ENCODE data around the gene REM2.

Gene REM2

DNA sequence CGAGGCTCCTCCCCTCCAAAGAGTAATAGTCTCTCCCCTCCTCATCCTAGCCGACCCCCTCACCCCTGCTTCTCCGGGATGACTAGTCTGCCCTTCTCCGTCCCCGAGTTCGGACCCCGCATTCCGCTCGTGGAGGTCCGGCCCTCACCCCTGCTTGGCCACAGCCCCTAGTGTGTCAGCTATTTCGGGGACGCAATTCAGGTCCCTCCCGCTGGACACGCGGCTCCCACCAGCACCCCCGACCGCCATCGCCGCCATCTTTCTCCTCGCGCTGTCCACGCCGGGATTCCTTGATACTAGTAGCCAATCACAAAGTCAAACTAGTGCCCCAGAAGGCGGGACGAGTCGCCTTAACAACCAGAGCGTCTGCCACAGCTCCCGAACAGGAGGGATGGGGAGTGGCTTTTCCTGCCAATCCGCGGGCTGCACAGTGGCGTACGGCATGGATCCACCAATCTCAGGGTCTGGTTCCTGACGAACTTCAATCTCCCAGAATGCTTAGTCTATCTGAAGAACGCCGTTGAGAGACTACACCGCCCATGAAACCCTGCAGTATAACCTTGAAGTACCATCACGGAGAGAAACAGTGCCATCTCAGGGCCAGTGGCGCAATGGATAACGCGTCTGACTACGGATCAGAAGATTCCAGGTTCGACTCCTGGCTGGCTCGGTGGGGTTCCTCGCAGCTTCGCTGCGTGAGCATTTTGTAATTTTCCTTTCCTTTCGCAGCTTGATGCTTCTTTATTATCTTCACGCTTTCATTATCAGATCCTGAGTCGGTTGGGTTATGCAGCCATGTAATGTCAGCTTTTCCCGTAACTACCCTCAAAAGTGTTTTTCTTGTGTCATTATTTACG is 46.3 kb downstream of the REM2 start, which contains the start of gene PRMT5:
TSS of gene PRMT5 (minus strand) at position 273 of the 857 bp plus-strand sequence. CDS start at position 258, 15 bp downstream.
- peak; percentile 96 for DNase-seq (ENCODE audit: low read depth)

- no peak for DNase-seq (ENCODE audit: low read depth)
Measured at GRCh38 chr14:22929961-22930364, 46.9 kb downstream of the REM2 start.

GRCh38 chr14:22932146-22932545 is 49.1 kb downstream of the REM2 start:
- DNase-seq (ENCODE audit: low read depth), result no peak

GRCh38 chr14:22935156-22935555 is 52.1 kb downstream of the REM2 start:
- DNase-seq (ENCODE audit: low read depth), result no peak
